ENCODE data around the gene TAGLN.
A peak's percentile ranks its signal among the peaks of the same experiment; 100 is the strongest.

Gene TAGLN

DNA sequence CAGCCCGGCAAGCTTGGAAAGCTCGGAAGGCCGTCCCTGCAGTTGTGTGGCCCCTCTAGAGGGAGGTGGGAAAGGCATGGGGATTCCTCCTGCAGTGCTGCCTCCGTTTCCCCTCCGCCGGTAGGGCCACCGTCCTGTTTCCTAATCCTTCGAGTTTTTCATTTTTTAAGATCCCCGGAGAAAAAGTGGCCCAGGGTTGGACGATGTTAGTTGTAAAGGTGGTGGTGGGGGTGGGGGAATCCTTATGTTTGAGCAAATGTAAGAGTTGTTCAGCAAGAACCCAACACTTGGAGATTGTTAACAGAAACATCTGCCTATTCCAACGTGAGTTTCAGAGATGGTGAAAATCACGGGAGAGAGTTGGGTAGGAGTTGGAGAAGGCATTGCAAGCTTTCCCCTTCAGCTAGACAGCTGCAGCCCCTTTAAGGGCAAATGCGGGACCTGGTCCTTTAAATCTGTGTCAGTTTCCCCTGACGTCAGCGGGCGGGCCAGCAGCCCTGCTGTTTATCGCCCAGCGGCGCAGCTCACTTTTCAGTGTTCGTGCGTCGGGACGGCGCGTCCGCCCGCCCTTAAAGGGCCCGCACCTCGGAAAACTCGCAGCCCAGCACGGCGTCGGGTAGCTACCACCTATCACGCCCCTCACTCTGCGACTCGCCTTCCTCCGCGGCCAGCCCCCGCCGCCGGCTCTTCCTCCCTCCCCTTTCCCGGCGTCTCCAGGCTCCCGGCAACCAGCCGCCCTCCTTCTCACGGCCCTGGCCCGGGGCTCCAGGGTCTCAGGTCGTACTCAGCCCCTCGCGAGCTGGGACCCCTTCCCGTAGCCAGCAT is 20.7 kb upstream of the TAGLN start, which contains the start of gene SIDT2:
SIDT2 (plus strand) TSS at position 534 of the 825 bp plus-strand sequence. CDS start 521 bp downstream, outside the sequence.
- Histone ChIP-seq H3K4me1 (ENCODE audit: low read depth, poor library complexity, severe bottlenecking) (peaks cover 19% of the 10 kb centered on the region), H3K4me3 (IDR thresholded peaks at IDR 0.05; ENCODE audit: insufficient read depth, low read depth, low read length) (no peak within 1 kb of the TSS), H3K4me2 (peak within 1 kb of the TSS; percentile 91), H3K79me2 (ENCODE audit: insufficient read depth, low read depth) (no peaks in the 10 kb centered on the region), H3K9ac (peak within 1 kb of the TSS; percentile 48; the same call in 1 of the 2 replicates), H3K36me3 (ENCODE audit: insufficient read depth) (no peaks in the 10 kb centered on the region), H2AFZ (ENCODE audit: low read depth) (peak within 1 kb of the TSS; percentile 61), H4K20me1 (ENCODE audit: insufficient read depth) (no peaks in the 10 kb centered on the region), H3K27me3 (ENCODE audit: insufficient read depth, low read depth) (no peaks in the 10 kb centered on the region), H3K27ac (no peak within 1 kb of the TSS)
- TF ChIP-seq, protein P1, sequence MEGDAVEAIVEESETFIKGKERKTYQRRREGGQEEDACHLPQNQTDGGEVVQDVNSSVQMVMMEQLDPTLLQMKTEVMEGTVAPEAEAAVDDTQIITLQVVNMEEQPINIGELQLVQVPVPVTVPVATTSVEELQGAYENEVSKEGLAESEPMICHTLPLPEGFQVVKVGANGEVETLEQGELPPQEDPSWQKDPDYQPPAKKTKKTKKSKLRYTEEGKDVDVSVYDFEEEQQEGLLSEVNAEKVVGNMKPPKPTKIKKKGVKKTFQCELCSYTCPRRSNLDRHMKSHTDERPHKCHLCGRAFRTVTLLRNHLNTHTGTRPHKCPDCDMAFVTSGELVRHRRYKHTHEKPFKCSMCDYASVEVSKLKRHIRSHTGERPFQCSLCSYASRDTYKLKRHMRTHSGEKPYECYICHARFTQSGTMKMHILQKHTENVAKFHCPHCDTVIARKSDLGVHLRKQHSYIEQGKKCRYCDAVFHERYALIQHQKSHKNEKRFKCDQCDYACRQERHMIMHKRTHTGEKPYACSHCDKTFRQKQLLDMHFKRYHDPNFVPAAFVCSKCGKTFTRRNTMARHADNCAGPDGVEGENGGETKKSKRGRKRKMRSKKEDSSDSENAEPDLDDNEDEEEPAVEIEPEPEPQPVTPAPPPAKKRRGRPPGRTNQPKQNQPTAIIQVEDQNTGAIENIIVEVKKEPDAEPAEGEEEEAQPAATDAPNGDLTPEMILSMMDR (conservative IDR thresholded peaks at IDR 0.05; ENCODE audit: low read depth, low read length): no peak

- TF ChIP-seq, protein P1 (conservative IDR thresholded peaks at IDR 0.05; ENCODE audit: low read depth, low read length): no peak
- H3K36me3 ChIP-seq (ENCODE audit: insufficient read depth): no peaks in the 10 kb centered on the region
- no peak overlapping the region for H3K27ac ChIP-seq
- peak overlapping the region; percentile 59; the same call in 1 of the 2 replicates for H2AFZ ChIP-seq (ENCODE audit: low read depth)
- peak overlapping the region; percentile 91 for H3K4me2 ChIP-seq
- H4K20me1 ChIP-seq (ENCODE audit: insufficient read depth): no peaks in the 10 kb centered on the region
- no peak overlapping the region for H3K4me3 ChIP-seq (IDR thresholded peaks at IDR 0.05; ENCODE audit: insufficient read depth, low read depth, low read length)
- H3K9ac ChIP-seq: peak overlapping the region; percentile 48; the same call in 1 of the 2 replicates
- no peaks in the 10 kb centered on the region for H3K79me2 ChIP-seq (ENCODE audit: insufficient read depth, low read depth)
- peaks cover 19% of the 10 kb centered on the region for H3K4me1 ChIP-seq (ENCODE audit: low read depth, poor library complexity, severe bottlenecking)
- no peaks in the 10 kb centered on the region for H3K27me3 ChIP-seq (ENCODE audit: insufficient read depth, low read depth)
Observed at GRCh38 chr11:117179048-117179999, 19.8 kb upstream of the TAGLN start.

DNA sequence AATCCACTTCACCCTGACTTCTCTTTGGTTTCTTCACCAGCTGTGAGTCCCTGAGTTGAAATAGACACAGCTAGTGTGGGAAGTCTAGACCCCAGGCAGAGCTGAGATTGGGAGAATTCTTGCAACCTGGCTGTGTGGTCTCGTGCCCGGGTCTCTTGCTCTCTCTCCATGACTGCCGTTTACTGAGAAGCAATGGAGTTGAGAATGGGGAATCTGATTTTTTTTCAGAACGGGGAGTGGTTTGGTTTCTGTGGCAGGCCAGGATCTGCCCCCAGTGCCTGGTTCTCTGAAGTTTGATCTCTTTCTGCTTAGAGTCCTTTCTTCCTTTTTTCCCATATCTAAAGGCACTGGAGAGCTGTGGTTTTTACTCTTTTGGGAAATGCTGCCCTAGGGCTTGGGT is 19.1 kb upstream of the TAGLN start:
- Histone ChIP-seq H3K4me3 (IDR thresholded peaks at IDR 0.05; ENCODE audit: insufficient read depth, low read depth, low read length) (no peak overlapping the region), H3K9ac (no peak overlapping the region; the same call in 1 of the 2 replicates), H3K4me1 (ENCODE audit: low read depth, poor library complexity, severe bottlenecking) (peaks cover 19% of the 10 kb centered on the region), H3K27ac (no peak overlapping the region), H3K79me2 (ENCODE audit: insufficient read depth, low read depth) (no peaks in the 10 kb centered on the region), H2AFZ (ENCODE audit: low read depth) (peak overlapping the region; percentile 59; the same call in 1 of the 2 replicates), H4K20me1 (ENCODE audit: insufficient read depth) (no peaks in the 10 kb centered on the region), H3K4me2 (peak overlapping the region; percentile 91), H3K27me3 (ENCODE audit: insufficient read depth, low read depth) (no peaks in the 10 kb centered on the region), H3K36me3 (ENCODE audit: insufficient read depth) (no peaks in the 10 kb centered on the region)
- TF ChIP-seq, protein P1 (conservative IDR thresholded peaks at IDR 0.05; ENCODE audit: low read depth, low read length): no peak
